CD4-positive, alpha-beta T cell (primary cell): ENCODE data around the gene AFF3. TPM values are rescaled to one million over a fixed set of nuclear protein-coding genes. Genes with fewer than 3 reads are reported as not detected.
"Not testable (repeated sequence)": the region's sequence is repeated elsewhere in the genome, so short reads cannot be mapped to it uniquely, and the experiment has no call there.

ENCODE experiments used
- ATAC-seq: fragments of 200-7000 bp; cut with Tn5 transposase; one replicate; pipeline ENCODE4 v1.10.0; 2022; ENCODE audit warnings: mild to moderate bottlenecking; ENCODE audit not compliant: poor library complexity
- CTCF ChIA-PET: fragments of 350-600 bp; sonication (Branson Sonifier 250); formaldehyde crosslinking; loops from one replicate; lab custom pipeline; 2021; ENCODE audit warnings: antibody characterized with exemption, inconsistent platforms; lab: Charles Lee
- POLR2A ChIA-PET: fragments of 350-600 bp; sonication (Branson Sonifier 250); formaldehyde crosslinking; loops from one replicate; lab custom pipeline; 2021; ENCODE audit warnings: antibody characterized with exemption, inconsistent platforms; lab: Charles Lee
- DNase-seq, 14 experiments: peaks; one replicate each; pipeline ENCODE4 v3.0.0-alpha.2; 2013 to 2020; ENCODE audit warnings: mixed read lengths in 2 of 14
- H3K27ac ChIP-seq, 2 donors: one replicate each; pipeline versions ENCODE4 v1.5.1 to v1.7.0; 2013; ENCODE audit warnings: low read length in 2 of 2, low read depth in 1 of 2, mild to moderate bottlenecking in 1 of 2
- H3K27me3 ChIP-seq, 2 experiments: 1 replicate in 1 of 2; 2 replicates in 1 of 2; pipeline versions ENCODE4 v1.6.1 to v1.7.0; 2013; ENCODE audit warnings: low read length in 2 of 2, control low read depth in 1 of 2, mild to moderate bottlenecking in 1 of 2, moderate library complexity in 1 of 2; ENCODE audit not compliant: insufficient read depth in 2 of 2, control insufficient read depth in 1 of 2
- H3K36me3 ChIP-seq: one replicate; pipeline ENCODE4 v1.6.1; 2013; ENCODE audit warnings: low read length, control low read depth; ENCODE audit not compliant: insufficient read depth
- H3K4me1 ChIP-seq: one replicate; pipeline ENCODE4 v1.6.1; 2013; ENCODE audit warnings: low read length, control low read depth; ENCODE audit not compliant: insufficient read depth
- H3K4me3 ChIP-seq: one replicate; pipeline ENCODE4 v1.5.1; 2013; ENCODE audit warnings: mild to moderate bottlenecking, low read length, moderate library complexity
- H3K9me3 ChIP-seq, 2 experiments: 1 replicate in 1 of 2; 2 replicates in 1 of 2; pipeline versions ENCODE4 v1.6.1 to v1.7.0; 2013; ENCODE audit warnings: low read length in 2 of 2, mild to moderate bottlenecking in 2 of 2, control low read depth in 1 of 2, moderate library complexity in 1 of 2; ENCODE audit not compliant: control insufficient read depth in 1 of 2, insufficient read depth in 1 of 2
- H3K27ac Mint-ChIP-seq: one replicate; pipeline ENCODE4 v1.8.0; 2020; ENCODE audit warnings: mixed read lengths
- H3K27me3 Mint-ChIP-seq: one replicate; pipeline ENCODE4 v1.8.0; 2021; ENCODE audit warnings: mixed read lengths
- H3K36me3 Mint-ChIP-seq: one replicate; pipeline ENCODE4 v1.8.0; 2021; ENCODE audit warnings: low read depth, mixed read lengths
- H3K4me1 Mint-ChIP-seq: one replicate; pipeline ENCODE4 v1.8.0; 2021; ENCODE audit warnings: low read depth, mixed read lengths
- H3K4me3 Mint-ChIP-seq: one replicate; pipeline ENCODE4 v1.8.0; 2020; ENCODE audit warnings: mild to moderate bottlenecking, mixed read lengths
- H3K9me3 Mint-ChIP-seq: one replicate; pipeline ENCODE4 v1.8.0; 2020; ENCODE audit warnings: mixed read lengths
- intact Hi-C, 2 experiments: fragments of 100-400 bp; cut with DNase I in 1 of 2; cut with micrococcal nuclease in 1 of 2; formaldehyde crosslinking; loops; one replicate each; pipeline versions ENCODE4 v1.15.1 to v1.9.0; 2023 to 2025; cut with DNase I, micrococcal nuclease
- total RNA-seq, 174 experiments: library from RNA in 2 of 174; stranded (reverse) in 2 of 174; gene quantifications; one replicate each; pipeline ENCODE4 v1.2.3 and lab custom pipeline; 2021 to 2026
- TF ChIP-seq, protein P1 (sequence below): fragments of 200-600 bp; IDR thresholded peaks from one replicate; pipeline ENCODE4 v1.8.0; 2022; ENCODE audit warnings: antibody characterized with exemption, mild to moderate bottlenecking

The AFF3 gene
- total RNA-seq, 2 experiments from 2014 or later = 15.4 to 15.7 TPM

DNA sequence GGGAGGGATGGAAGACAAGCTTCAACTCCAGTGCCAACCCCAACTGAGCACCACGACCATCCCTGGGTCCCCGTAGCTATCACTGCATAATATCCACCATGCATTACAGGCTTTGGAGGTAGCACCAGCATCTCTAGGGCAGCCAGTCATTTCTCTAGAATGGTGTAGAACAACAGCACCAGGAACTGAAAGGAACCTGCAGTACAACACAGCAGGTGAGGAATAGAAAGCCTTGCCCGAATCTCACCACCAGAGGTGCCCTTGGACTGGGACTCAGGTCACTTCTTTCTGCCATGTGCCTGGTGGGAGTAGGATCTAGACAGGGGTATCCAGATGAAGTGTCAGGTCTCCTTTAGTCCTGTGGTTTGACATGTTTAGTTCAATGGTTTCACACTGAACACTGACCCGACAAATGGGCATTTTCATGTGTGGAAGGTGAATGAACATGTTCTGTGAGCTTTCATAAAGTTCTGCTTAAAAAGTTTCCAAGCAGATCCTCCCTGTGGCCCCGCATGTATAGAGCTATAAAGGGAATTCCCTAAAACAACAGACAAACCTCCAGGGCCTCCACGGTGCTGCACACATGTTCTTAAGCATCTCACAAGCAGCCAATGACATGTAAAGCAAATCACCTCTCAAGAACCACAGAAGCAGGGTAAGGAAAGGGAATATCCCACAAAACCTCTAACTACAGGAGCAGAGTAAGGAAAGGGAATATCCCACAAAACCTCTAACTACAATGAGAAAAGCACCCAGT, 208.3 kb downstream of the AFF3 start:
- H3K9me3 ChIP-seq = no peaks in the 10 kb centered on the region
- Mint-ChIP-seq H3K4me1 (no peaks in the 10 kb centered on the region), H3K27ac (no peak overlapping the region), H3K4me3 (no peak overlapping the region), H3K9me3 (no peaks in the 10 kb centered on the region), H3K27me3 (no peaks in the 10 kb centered on the region), H3K36me3 (peaks cover 16% of the 10 kb centered on the region)
- H3K4me3 ChIP-seq = no peak overlapping the region
- no peak for ATAC-seq
- intact Hi-C loops = no loop called here
- ChIA-PET CTCF (no interaction called here), POLR2A (no interaction called here)
- H3K27me3 ChIP-seq = no peaks in the 10 kb centered on the region
- DNase-seq = no peak
- no peak overlapping the region for H3K27ac ChIP-seq
- no peaks in the 10 kb centered on the region for H3K36me3 ChIP-seq
- no peaks in the 10 kb centered on the region for H3K4me1 ChIP-seq
- TF ChIP-seq, protein P1, sequence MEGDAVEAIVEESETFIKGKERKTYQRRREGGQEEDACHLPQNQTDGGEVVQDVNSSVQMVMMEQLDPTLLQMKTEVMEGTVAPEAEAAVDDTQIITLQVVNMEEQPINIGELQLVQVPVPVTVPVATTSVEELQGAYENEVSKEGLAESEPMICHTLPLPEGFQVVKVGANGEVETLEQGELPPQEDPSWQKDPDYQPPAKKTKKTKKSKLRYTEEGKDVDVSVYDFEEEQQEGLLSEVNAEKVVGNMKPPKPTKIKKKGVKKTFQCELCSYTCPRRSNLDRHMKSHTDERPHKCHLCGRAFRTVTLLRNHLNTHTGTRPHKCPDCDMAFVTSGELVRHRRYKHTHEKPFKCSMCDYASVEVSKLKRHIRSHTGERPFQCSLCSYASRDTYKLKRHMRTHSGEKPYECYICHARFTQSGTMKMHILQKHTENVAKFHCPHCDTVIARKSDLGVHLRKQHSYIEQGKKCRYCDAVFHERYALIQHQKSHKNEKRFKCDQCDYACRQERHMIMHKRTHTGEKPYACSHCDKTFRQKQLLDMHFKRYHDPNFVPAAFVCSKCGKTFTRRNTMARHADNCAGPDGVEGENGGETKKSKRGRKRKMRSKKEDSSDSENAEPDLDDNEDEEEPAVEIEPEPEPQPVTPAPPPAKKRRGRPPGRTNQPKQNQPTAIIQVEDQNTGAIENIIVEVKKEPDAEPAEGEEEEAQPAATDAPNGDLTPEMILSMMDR = no peak

DNA sequence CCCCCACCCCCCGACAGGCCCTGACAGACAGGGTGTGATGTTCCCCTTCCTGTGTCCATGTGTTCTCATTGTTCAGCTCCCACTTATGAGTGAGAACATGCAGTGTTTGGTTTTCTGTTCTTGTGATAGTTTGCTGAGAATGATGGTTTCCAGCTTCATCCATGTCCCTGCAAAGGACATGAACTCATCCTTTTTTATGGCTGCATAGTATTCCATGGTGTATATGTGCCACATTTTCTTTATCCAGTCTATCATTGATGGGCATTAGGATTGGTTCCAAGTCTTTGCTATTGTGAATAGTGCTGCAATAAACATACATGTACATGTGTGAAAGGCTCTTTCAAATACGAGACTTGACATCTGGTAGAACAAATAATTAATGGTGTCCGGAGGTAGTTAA, 208.9 kb downstream of the AFF3 start:
- H3K36me3 ChIP-seq, H3K4me1 Mint-ChIP-seq, H3K9me3 Mint-ChIP-seq, H3K9me3 ChIP-seq, DNase-seq, POLR2A ChIA-PET, H3K4me3 Mint-ChIP-seq, H3K27me3 ChIP-seq, ATAC-seq, H3K27ac Mint-ChIP-seq, H3K27ac ChIP-seq, H3K4me3 ChIP-seq, intact Hi-C loops, H3K4me1 ChIP-seq, CTCF ChIA-PET, H3K27me3 Mint-ChIP-seq: not testable (repeated sequence)
- H3K36me3 Mint-ChIP-seq = peaks cover 16% of the 10 kb centered on the region

DNA sequence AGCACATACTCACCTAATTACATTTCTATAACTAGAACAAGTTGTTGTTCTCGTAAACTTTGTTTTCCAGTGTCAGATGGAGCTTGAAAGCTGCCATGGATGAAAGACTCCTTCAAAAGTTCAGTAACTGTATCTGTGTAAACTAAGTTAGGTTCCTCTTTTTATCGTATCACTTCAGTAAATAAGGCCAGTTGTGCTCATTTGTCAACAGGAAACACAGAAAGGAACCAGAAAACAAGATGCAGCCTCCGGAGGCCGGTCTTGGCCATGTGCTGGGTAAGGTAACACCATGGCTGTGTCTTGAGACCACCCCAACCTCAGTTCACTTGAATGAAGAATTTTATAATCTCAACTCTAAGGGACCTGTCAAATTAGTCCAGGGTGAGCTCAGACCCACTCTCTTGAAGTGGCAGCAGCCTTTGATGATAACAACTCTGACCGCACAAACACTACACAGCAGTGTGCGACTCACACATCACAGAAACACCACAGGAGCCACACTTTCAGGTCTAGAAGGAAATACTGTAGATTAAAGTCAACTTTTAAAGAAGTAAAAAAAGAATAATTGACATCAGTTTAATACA, 213.8 kb downstream of the AFF3 start:
- no peak overlapping the region for H3K27ac Mint-ChIP-seq
- no peak for ATAC-seq
- intact Hi-C loops = no loop called here
- Histone ChIP-seq H3K9me3 (no peaks in the 10 kb centered on the region), H3K4me1 (no peaks in the 10 kb centered on the region), H3K36me3 (no peaks in the 10 kb centered on the region), H3K4me3 (no peak overlapping the region), H3K27ac (no peak overlapping the region), H3K27me3 (no peaks in the 10 kb centered on the region)
- no peaks in the 10 kb centered on the region for H3K9me3 Mint-ChIP-seq
- peaks cover 2% of the 10 kb centered on the region for H3K36me3 Mint-ChIP-seq
- no peaks in the 10 kb centered on the region for H3K4me1 Mint-ChIP-seq
- H3K27me3 Mint-ChIP-seq = no peaks in the 10 kb centered on the region
- no peak overlapping the region for H3K4me3 Mint-ChIP-seq
- no peak for DNase-seq
- ChIA-PET CTCF (no interaction called here), POLR2A (no interaction called here)
- TF ChIP-seq, protein P1 = no peak

DNA sequence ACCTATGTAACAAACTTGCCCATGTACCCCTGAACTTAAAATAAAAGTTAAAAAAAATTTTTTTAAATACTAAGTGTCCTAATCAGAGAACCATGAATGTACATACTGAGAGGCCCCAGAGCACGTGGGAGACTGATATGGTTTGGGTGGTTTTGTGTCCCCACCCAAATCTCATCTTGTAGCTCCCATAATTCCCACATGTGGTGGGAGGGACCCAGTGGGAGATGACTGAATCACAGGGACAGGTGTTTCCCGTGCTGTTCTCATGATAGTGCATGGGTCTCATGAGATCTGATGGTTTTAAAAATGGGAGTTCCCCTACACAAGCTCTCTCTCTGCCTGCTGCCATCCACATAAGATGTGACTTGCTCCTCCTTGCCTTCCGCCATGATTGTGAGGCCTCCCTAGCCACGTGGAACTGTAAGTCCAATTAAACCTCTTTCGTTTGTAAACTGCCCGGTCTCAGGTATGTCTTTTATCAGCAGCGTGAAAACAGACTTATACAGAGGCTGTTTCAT, 214.6 kb downstream of the AFF3 start:
- H3K4me1 Mint-ChIP-seq, H3K27ac ChIP-seq, ATAC-seq, H3K4me1 ChIP-seq, H3K9me3 ChIP-seq, POLR2A ChIA-PET, H3K36me3 Mint-ChIP-seq, H3K9me3 Mint-ChIP-seq, H3K4me3 Mint-ChIP-seq, H3K27me3 Mint-ChIP-seq, H3K4me3 ChIP-seq, H3K27me3 ChIP-seq, intact Hi-C loops, CTCF ChIA-PET, DNase-seq, H3K27ac Mint-ChIP-seq, H3K36me3 ChIP-seq: not testable (repeated sequence)
